ENCODE results near the gene MYO9B. TPM values are rescaled to one million over a fixed set of nuclear protein-coding genes. Genes with fewer than 3 reads are reported as not detected.

Gene MYO9B
- total and polyA plus RNA-seq, 2 of the 13 experiments (the other 11 are each of a cell fraction or from before 2014, with no cell fraction given): 18.0 to 18.3 TPM

DNA sequence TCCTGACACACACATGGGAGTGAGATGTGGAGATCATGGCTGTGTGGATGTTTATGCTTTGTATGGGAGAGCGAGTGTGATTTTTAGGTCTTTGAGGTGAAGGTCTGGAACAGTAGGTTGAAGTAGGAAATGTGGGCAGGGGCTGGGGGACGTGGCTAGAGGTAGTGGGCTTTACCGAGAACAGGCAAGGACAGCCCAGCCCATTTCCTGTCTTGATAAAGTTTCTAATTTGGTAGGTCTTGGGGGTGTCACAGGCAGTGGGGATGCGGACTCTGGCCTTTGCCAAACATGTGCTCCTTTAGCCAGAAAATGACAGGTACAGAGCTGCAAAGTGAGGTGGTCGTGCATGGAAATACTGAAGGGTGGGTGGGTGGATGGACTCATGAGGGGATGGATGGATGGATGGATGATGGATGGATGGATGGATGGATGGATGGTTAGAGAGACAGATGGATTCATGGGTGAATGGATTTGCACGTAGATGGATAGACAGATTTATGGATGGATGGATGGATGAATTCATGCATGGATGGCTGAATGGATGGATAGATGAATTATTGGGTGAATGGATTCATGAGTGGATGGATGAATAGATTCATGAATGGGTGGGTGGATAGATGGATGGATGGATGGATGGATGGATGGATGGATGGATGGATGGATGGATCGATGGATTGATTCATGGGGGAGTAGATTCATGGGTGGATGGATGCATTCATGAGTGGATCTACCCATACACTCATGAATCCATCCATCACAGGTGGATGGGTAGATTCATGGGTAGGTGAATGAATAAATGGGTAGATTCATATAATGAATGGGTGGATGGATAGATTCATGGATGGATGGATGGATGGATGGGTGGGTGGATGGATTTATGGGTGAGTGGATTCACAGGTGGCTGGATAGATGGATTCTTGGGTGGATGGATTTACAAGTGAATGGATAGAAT lies 70.2 kb downstream of the MYO9B start:
- Histone ChIP-seq H3K4me2 (ENCODE audit: low read depth, low read length) (no peak overlapping the region), H3K9me3 (ENCODE audit: low read length) (no peaks in the 10 kb centered on the region), H4K20me1 (ENCODE audit: insufficient read depth, low read length) (no peaks in the 10 kb centered on the region), H2AFZ (ENCODE audit: low read length) (no peak overlapping the region), H3K27me3 (ENCODE audit: control insufficient read depth in 1 of 2, insufficient read depth in 2 of 2, low read length in 2 of 2) (no peaks in the 10 kb centered on the region; a peak in 1 of 5 replicates), H3K79me2 (ENCODE audit: insufficient read depth, low read length) (no peaks in the 10 kb centered on the region), H3K4me3 (replicated peaks in 1 of 3; ENCODE audit: insufficient read depth in 1 of 3, low read depth in 2 of 3, low read length in 3 of 3) (no peak overlapping the region), H3K4me1 (ENCODE audit: insufficient read depth, low read length) (no peaks in the 10 kb centered on the region), H3K9ac (ENCODE audit: insufficient read depth, low read depth, low read length) (no peak overlapping the region), H3K36me3 (replicated peaks in 1 of 2; ENCODE audit: control insufficient read depth in 1 of 2, insufficient read depth in 2 of 2, low read length in 2 of 2) (peaks cover 3 to 10% of the 10 kb centered on the region in 2 experiments; a peak in 4 of 5 replicates), H3K27ac (ENCODE audit: extremely low read length, insufficient read depth, low read length) (no peak overlapping the region)
- DNase-seq (ENCODE audit: low spot score) (no peak), FAIRE-seq (no peak), ATAC-seq (no peak)
- TF ChIP-seq NCOA2 (CRISPR knock-in tag; IDR thresholded peaks at IDR 0.05) (no peak), GPN1 (CRISPR knock-in tag; IDR thresholded peaks at IDR 0.05; ENCODE audit: borderline replicate concordance) (no peak), ZNF720 (CRISPR knock-in tag; IDR thresholded peaks at IDR 0.05) (no peak), ZNF775 (CRISPR knock-in tag; IDR thresholded peaks at IDR 0.05; ENCODE audit: borderline replicate concordance) (no peak), DNMT3B (CRISPR knock-in tag; conservative IDR thresholded peaks at IDR 0.05) (no peak), RCOR2 (CRISPR knock-in tag; IDR thresholded peaks at IDR 0.05) (no peak), GABPB1 (CRISPR knock-in tag; IDR thresholded peaks at IDR 0.05) (no peak), ZBTB1 (CRISPR knock-in tag; IDR thresholded peaks at IDR 0.05; ENCODE audit: borderline replicate concordance) (no peak), CREB1 (IDR thresholded peaks at IDR 0.05) (no peak), CREB1 (CRISPR knock-in tag; IDR thresholded peaks at IDR 0.05) (no peak), POLR2A (IDR thresholded peaks at IDR 0.05; ENCODE audit: insufficient read depth in 1 of 2, low read depth in 2 of 2, low read length in 2 of 2) (no peak)
- TF ChIP-seq, protein P1, sequence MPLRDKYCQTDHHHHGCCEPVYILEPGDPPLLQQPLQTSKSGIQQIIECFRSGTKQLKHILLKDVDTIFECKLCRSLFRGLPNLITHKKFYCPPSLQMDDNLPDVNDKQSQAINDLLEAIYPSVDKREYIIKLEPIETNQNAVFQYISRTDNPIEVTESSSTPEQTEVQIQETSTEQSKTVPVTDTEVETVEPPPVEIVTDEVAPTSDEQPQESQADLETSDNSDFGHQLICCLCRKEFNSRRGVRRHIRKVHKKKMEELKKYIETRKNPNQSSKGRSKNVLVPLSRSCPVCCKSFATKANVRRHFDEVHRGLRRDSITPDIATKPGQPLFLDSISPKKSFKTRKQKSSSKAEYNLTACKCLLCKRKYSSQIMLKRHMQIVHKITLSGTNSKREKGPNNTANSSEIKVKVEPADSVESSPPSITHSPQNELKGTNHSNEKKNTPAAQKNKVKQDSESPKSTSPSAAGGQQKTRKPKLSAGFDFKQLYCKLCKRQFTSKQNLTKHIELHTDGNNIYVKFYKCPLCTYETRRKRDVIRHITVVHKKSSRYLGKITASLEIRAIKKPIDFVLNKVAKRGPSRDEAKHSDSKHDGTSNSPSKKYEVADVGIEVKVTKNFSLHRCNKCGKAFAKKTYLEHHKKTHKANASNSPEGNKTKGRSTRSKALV (CRISPR knock-in tag; IDR thresholded peaks at IDR 0.05): no peak
- no TSS peak for BruUV-seq (replicated peaks)
- 91% methylated on average over 7 of the region's 7 CpGs for WGBS (ENCODE audit: low lambda C conversion rate)
- CTCF ChIA-PET (ENCODE audit: low intra/inter-chr PET ratio, low total read pairs): no interaction called here
- POLR2A ChIA-PET: no interaction called here
- in situ Hi-C loops (cut with HindIII; ENCODE audit: extremely low pct_ligation_motif_present, low pct_unique_long_range_greater_than_20kb) (no loop called here), intact Hi-C loops (cut with micrococcal nuclease; ENCODE audit: unreplicated experiment) (no loop called here)
